CD4-positive, alpha-beta T cell (primary cell): Measurements from ENCODE around the gene PLEKHG4B. TPM values are rescaled to one million over a fixed set of nuclear protein-coding genes. Genes with fewer than 3 reads are reported as not detected.

Source experiments
- ATAC-seq: fragments of 200-7000 bp; cut with Tn5 transposase; one replicate; pipeline ENCODE4 v1.10.0; 2022; ENCODE audit warnings: mild to moderate bottlenecking; ENCODE audit not compliant: poor library complexity
- CTCF ChIA-PET: fragments of 350-600 bp; sonication (Branson Sonifier 250); formaldehyde crosslinking; loops from one replicate; lab custom pipeline; 2021; ENCODE audit warnings: antibody characterized with exemption, inconsistent platforms; lab: Charles Lee
- POLR2A ChIA-PET: fragments of 350-600 bp; sonication (Branson Sonifier 250); formaldehyde crosslinking; loops from one replicate; lab custom pipeline; 2021; ENCODE audit warnings: antibody characterized with exemption, inconsistent platforms; lab: Charles Lee
- DNase-seq, 14 experiments: peaks; one replicate each; pipeline ENCODE4 v3.0.0-alpha.2; 2013 to 2020; ENCODE audit warnings: mixed read lengths in 2 of 14
- H3K27ac ChIP-seq, 2 donors: one replicate each; pipeline versions ENCODE4 v1.5.1 to v1.7.0; 2013; ENCODE audit warnings: low read length in 2 of 2, low read depth in 1 of 2, mild to moderate bottlenecking in 1 of 2
- H3K27me3 ChIP-seq, 2 experiments: 1 replicate in 1 of 2; 2 replicates in 1 of 2; pipeline versions ENCODE4 v1.6.1 to v1.7.0; 2013; ENCODE audit warnings: low read length in 2 of 2, control low read depth in 1 of 2, mild to moderate bottlenecking in 1 of 2, moderate library complexity in 1 of 2; ENCODE audit not compliant: insufficient read depth in 2 of 2, control insufficient read depth in 1 of 2
- H3K36me3 ChIP-seq: one replicate; pipeline ENCODE4 v1.6.1; 2013; ENCODE audit warnings: low read length, control low read depth; ENCODE audit not compliant: insufficient read depth
- H3K4me1 ChIP-seq: one replicate; pipeline ENCODE4 v1.6.1; 2013; ENCODE audit warnings: low read length, control low read depth; ENCODE audit not compliant: insufficient read depth
- H3K4me3 ChIP-seq: one replicate; pipeline ENCODE4 v1.5.1; 2013; ENCODE audit warnings: mild to moderate bottlenecking, low read length, moderate library complexity
- H3K9me3 ChIP-seq, 2 experiments: 1 replicate in 1 of 2; 2 replicates in 1 of 2; pipeline versions ENCODE4 v1.6.1 to v1.7.0; 2013; ENCODE audit warnings: low read length in 2 of 2, mild to moderate bottlenecking in 2 of 2, control low read depth in 1 of 2, moderate library complexity in 1 of 2; ENCODE audit not compliant: control insufficient read depth in 1 of 2, insufficient read depth in 1 of 2
- H3K27ac Mint-ChIP-seq: one replicate; pipeline ENCODE4 v1.8.0; 2020; ENCODE audit warnings: mixed read lengths
- H3K27me3 Mint-ChIP-seq: one replicate; pipeline ENCODE4 v1.8.0; 2021; ENCODE audit warnings: mixed read lengths
- H3K36me3 Mint-ChIP-seq: one replicate; pipeline ENCODE4 v1.8.0; 2021; ENCODE audit warnings: low read depth, mixed read lengths
- H3K4me1 Mint-ChIP-seq: one replicate; pipeline ENCODE4 v1.8.0; 2021; ENCODE audit warnings: low read depth, mixed read lengths
- H3K4me3 Mint-ChIP-seq: one replicate; pipeline ENCODE4 v1.8.0; 2020; ENCODE audit warnings: mild to moderate bottlenecking, mixed read lengths
- H3K9me3 Mint-ChIP-seq: one replicate; pipeline ENCODE4 v1.8.0; 2020; ENCODE audit warnings: mixed read lengths
- CTCF ChIP-seq: fragments of 200-600 bp; IDR thresholded peaks from one replicate; pipeline ENCODE4 v1.8.0; 2022; ENCODE audit warnings: antibody characterized with exemption, mild to moderate bottlenecking
- intact Hi-C, 2 experiments: fragments of 100-400 bp; cut with DNase I in 1 of 2; cut with micrococcal nuclease in 1 of 2; formaldehyde crosslinking; loops; one replicate each; pipeline versions ENCODE4 v1.15.1 to v1.9.0; 2023 to 2025; cut with DNase I, micrococcal nuclease
- total RNA-seq, 174 experiments: library from RNA in 2 of 174; stranded (reverse) in 2 of 174; gene quantifications; one replicate each; pipeline ENCODE4 v1.2.3 and lab custom pipeline; 2021 to 2026

Gene PLEKHG4B
- total RNA-seq, 2 experiments from 2014 or later: 0.17 to 0.36 TPM

GRCh38 chr5:198516-199196, 106.7 kb downstream of the PLEKHG4B start:
- no peak overlapping the region for H3K27ac Mint-ChIP-seq
- intact Hi-C loops: no loop called here
- peaks cover 4% of the 10 kb centered on the region for H3K36me3 ChIP-seq
- no peaks in the 10 kb centered on the region for H3K9me3 ChIP-seq
- H3K9me3 Mint-ChIP-seq: no peaks in the 10 kb centered on the region
- H3K27me3 Mint-ChIP-seq: no peaks in the 10 kb centered on the region
- CTCF ChIA-PET: no interaction called here
- H3K27ac ChIP-seq: no peak overlapping the region
- H3K36me3 Mint-ChIP-seq: peaks cover 12% of the 10 kb centered on the region
- no peak for TF ChIP-seq CTCF
- no peak for ATAC-seq
- POLR2A ChIA-PET: no interaction called here
- no peak overlapping the region for H3K4me3 ChIP-seq
- H3K4me1 Mint-ChIP-seq: no peaks in the 10 kb centered on the region
- no peaks in the 10 kb centered on the region for H3K4me1 ChIP-seq
- H3K27me3 ChIP-seq: no peaks in the 10 kb centered on the region
- DNase-seq: no peak
- H3K4me3 Mint-ChIP-seq: no peak overlapping the region

- DNase-seq (no peak), ATAC-seq (no peak)
- POLR2A ChIA-PET: no interaction called here
- Mint-ChIP-seq H3K4me1 (no peaks in the 10 kb centered on the region), H3K9me3 (no peaks in the 10 kb centered on the region), H3K36me3 (peaks cover 19% of the 10 kb centered on the region), H3K27ac (no peak overlapping the region), H3K4me3 (no peak overlapping the region), H3K27me3 (no peaks in the 10 kb centered on the region)
- CTCF ChIA-PET: no interaction called here
- intact Hi-C loops: no loop called here
- no peaks in the 10 kb centered on the region for H3K9me3 ChIP-seq
- TF ChIP-seq CTCF: no peak
- no peaks in the 10 kb centered on the region for H3K27me3 ChIP-seq
- peaks cover 11% of the 10 kb centered on the region for H3K36me3 ChIP-seq
- no peak overlapping the region for H3K4me3 ChIP-seq
- H3K4me1 ChIP-seq: no peaks in the 10 kb centered on the region
- H3K27ac ChIP-seq: no peak overlapping the region
Measured at GRCh38 chr5:199197-199949, 107.4 kb downstream of the PLEKHG4B start.

- no peak for TF ChIP-seq CTCF
- Mint-ChIP-seq H3K27ac (no peak overlapping the region), H3K27me3 (no peaks in the 10 kb centered on the region), H3K36me3 (peaks cover 27% of the 10 kb centered on the region), H3K4me1 (no peaks in the 10 kb centered on the region), H3K4me3 (no peak overlapping the region), H3K9me3 (no peaks in the 10 kb centered on the region)
- ChIA-PET CTCF (no interaction called here), POLR2A (no interaction called here)
- intact Hi-C loops: no loop called here
- Histone ChIP-seq H3K4me3 (no peak overlapping the region), H3K27ac (no peak overlapping the region), H3K4me1 (no peaks in the 10 kb centered on the region), H3K9me3 (no peaks in the 10 kb centered on the region), H3K27me3 (no peaks in the 10 kb centered on the region), H3K36me3 (peaks cover 18% of the 10 kb centered on the region)
- DNase-seq (no peak), ATAC-seq (no peak)
Measured at GRCh38 chr5:199950-200645, 108.1 kb downstream of the PLEKHG4B start.
